AG04450 (cell line): ENCODE measurements around the gene THBS2. TPM values are rescaled to one million over a fixed set of nuclear protein-coding genes. Genes with fewer than 3 reads are reported as not detected.
A peak's percentile ranks its signal among the peaks of the same experiment; 100 is the strongest.

Experiments
- CTCF ChIA-PET: fragments of 300-600, 350-600 bp; formaldehyde crosslinking; extraction: SDS; loops from one replicate; lab custom pipeline; 2022; ENCODE audit warnings: antibody characterized with exemption, inconsistent platforms; lab: Charles Lee
- POLR2A ChIA-PET: fragments of 350-600 bp; formaldehyde crosslinking; extraction: SDS; loops from one replicate; lab custom pipeline; 2021; ENCODE audit warnings: antibody characterized with exemption, inconsistent platforms; lab: Yijun Ruan, JAX
- DNase-seq: peaks from one replicate; pipeline ENCODE4 v3.0.0-alpha.2; 2011; ENCODE audit warnings: low read depth, low spot score
- H3K27ac ChIP-seq: one replicate; pipeline ENCODE4 v1.5.1; 2012; ENCODE audit warnings: low read depth, low read length, control low read depth
- H3K27me3 ChIP-seq: one replicate; pipeline ENCODE4 v1.6.0; 2012; ENCODE audit warnings: low read length; ENCODE audit not compliant: control insufficient read depth, insufficient read depth
- H3K4me3 ChIP-seq: 2 replicates; pipeline ENCODE4 v1.5.1; 2011; ENCODE audit warnings: mild to moderate bottlenecking, low read depth, low read length, control low read depth
- H3K9me3 ChIP-seq: 2 replicates; pipeline ENCODE4 v1.5.1; 2012; ENCODE audit warnings: low read length; ENCODE audit not compliant: control insufficient read depth, insufficient read depth
- polyA plus RNA-seq: library from polyadenylated mRNA; depleted of rRNA; stranded (reverse); fragments of >200 nt; gene quantifications from 2 replicates; pipeline ENCODE4 v1.2.3, GENCODE V29; 2011
- TF ChIP-seq, protein P1 (sequence below): IDR thresholded peaks from 2 replicates; pipeline ENCODE4 v1.5.1; 2011; ENCODE audit warnings: low read depth, low read length, control low read depth, inconsistent platforms

Gene THBS2
- polyA plus RNA-seq, 1 experiment = 95.8 TPM

GRCh38 chr6:169251822-169252504 lies 1.7 kb downstream of the THBS2 start:
- H3K27me3 ChIP-seq = no peaks in the 10 kb centered on the region
- POLR2A ChIA-PET = interaction anchor here (0.6 kb wide), 1 partner anchor 224 kb away, joined by 3 read pairs; no protein-coding TSS in a partner anchor
- H3K4me3 ChIP-seq = peak overlapping the region; percentile 77
- H3K9me3 ChIP-seq = peaks cover 7% of the 10 kb centered on the region; the same call in 1 of the 2 replicates
- CTCF ChIA-PET = interaction anchor here (1.4 to 1.6 kb wide), 2 partner anchors 169 to 268 kb away, joined by 4 read pairs; no protein-coding TSS in a partner anchor
- H3K27ac ChIP-seq = no peak overlapping the region
- no peak for DNase-seq
- TF ChIP-seq, protein P1, sequence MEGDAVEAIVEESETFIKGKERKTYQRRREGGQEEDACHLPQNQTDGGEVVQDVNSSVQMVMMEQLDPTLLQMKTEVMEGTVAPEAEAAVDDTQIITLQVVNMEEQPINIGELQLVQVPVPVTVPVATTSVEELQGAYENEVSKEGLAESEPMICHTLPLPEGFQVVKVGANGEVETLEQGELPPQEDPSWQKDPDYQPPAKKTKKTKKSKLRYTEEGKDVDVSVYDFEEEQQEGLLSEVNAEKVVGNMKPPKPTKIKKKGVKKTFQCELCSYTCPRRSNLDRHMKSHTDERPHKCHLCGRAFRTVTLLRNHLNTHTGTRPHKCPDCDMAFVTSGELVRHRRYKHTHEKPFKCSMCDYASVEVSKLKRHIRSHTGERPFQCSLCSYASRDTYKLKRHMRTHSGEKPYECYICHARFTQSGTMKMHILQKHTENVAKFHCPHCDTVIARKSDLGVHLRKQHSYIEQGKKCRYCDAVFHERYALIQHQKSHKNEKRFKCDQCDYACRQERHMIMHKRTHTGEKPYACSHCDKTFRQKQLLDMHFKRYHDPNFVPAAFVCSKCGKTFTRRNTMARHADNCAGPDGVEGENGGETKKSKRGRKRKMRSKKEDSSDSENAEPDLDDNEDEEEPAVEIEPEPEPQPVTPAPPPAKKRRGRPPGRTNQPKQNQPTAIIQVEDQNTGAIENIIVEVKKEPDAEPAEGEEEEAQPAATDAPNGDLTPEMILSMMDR = no peak

- Histone ChIP-seq H3K27me3 (no peaks in the 10 kb centered on the region), H3K27ac (no peak overlapping the region), H3K4me3 (peak overlapping the region; percentile 77), H3K9me3 (peaks cover 7% of the 10 kb centered on the region; the same call in 1 of the 2 replicates)
- ChIA-PET CTCF (interaction anchor here (1.6 kb wide), 1 partner anchor 170 kb away, joined by 4 read pairs; no protein-coding TSS in a partner anchor), POLR2A (interaction anchor here (0.6 to 1.2 kb wide), 2 partner anchors 25 to 224 kb away, joined by 3 to 4 read pairs; no protein-coding TSS in a partner anchor)
- TF ChIP-seq, protein P1 = no peak
- no peak for DNase-seq
Observed at GRCh38 chr6:169251371-169251802, 2.3 kb downstream of the THBS2 start.

DNA sequence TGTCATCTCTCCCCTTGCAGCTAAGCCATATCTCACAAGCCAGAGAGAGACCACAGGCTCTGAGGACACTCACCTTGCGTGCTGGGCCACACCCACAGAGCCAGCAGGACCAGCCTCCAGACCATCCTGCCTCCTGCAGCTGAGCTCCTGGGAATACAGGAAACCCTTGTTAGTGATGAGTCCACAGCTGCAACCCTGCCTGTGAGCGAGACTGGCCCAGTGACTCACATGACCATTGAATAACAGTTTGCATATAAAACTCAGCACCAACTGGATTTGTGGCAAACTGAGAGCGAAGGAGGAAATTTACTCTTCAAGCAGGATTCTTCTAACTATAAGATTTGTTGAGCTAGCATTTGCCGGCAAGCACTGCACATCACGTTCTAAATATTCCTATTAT lies 3.0 kb downstream of the THBS2 start:
- peak; percentile 75 for DNase-seq
- H3K27ac ChIP-seq = no peak overlapping the region
- peaks cover 7% of the 10 kb centered on the region; the same call in 1 of the 2 replicates for H3K9me3 ChIP-seq
- peak overlapping the region; percentile 77 for H3K4me3 ChIP-seq
- no peaks in the 10 kb centered on the region for H3K27me3 ChIP-seq
- ChIA-PET CTCF (interaction anchor here (0.6 kb wide), 1 partner anchor 479 kb away, joined by 18 read pairs; no protein-coding TSS in a partner anchor), POLR2A (interaction anchor here (1.0 to 1.2 kb wide), 3 partner anchors 9 to 451 kb away, joined by 3 to 4 read pairs (median 3); partner anchors contain the start of genes C6orf120 and WDR27)
- TF ChIP-seq, protein P1 = no peak

GRCh38 chr6:169249057-169249456 lies 4.6 kb downstream of the THBS2 start:
- no peak overlapping the region for H3K4me3 ChIP-seq
- DNase-seq = no peak
- peaks cover 7% of the 10 kb centered on the region; the same call in 1 of the 2 replicates for H3K9me3 ChIP-seq
- ChIA-PET CTCF (no interaction called here), POLR2A (no interaction called here)
- TF ChIP-seq, protein P1 = no peak
- no peak overlapping the region for H3K27ac ChIP-seq
- H3K27me3 ChIP-seq = no peaks in the 10 kb centered on the region

GRCh38 chr6:169248521-169248971 lies 5.1 kb downstream of the THBS2 start:
- TF ChIP-seq, protein P1 = no peak
- DNase-seq = no peak
- Histone ChIP-seq H3K27me3 (no peaks in the 10 kb centered on the region), H3K4me3 (no peak overlapping the region), H3K27ac (no peak overlapping the region), H3K9me3 (peaks cover 7% of the 10 kb centered on the region; the same call in 1 of the 2 replicates)
- CTCF ChIA-PET = no interaction called here
- POLR2A ChIA-PET = no interaction called here
